H1 (cell line): ENCODE results near the gene MPRIP.

Experiments used
- EP300 ChIP-seq, 2 experiments: IDR thresholded peaks; 1 replicate in 1 of 2; 2 replicates in 1 of 2; pipeline ENCODE4 v1.6.1; 2011 to 2012; ENCODE audit warnings: low read depth in 2 of 2, low read length in 2 of 2, mild to moderate bottlenecking in 2 of 2, borderline replicate concordance in 1 of 2, inconsistent platforms in 1 of 2, moderate library complexity in 1 of 2
- EZH2 ChIP-seq: fragments of 200-600 bp; sonication (generic); IDR thresholded peaks from 2 replicates; pipeline ENCODE4 v1.7.1; 2012; ENCODE audit warnings: low read depth, mild to moderate bottlenecking, moderate library complexity, low read length, inconsistent platforms; ENCODE audit not compliant: severe bottlenecking
- SAP30 ChIP-seq: fragments of 300-600 bp; sonication (generic); IDR thresholded peaks from 2 replicates; pipeline ENCODE4 v1.7.1; 2012; ENCODE audit warnings: low read length, moderate library complexity, mild to moderate bottlenecking, inconsistent platforms; ENCODE audit not compliant: insufficient read depth, insufficient replicate concordance
- SIX5 ChIP-seq: IDR thresholded peaks from 2 replicates; pipeline ENCODE4 v1.6.1; 2011; ENCODE audit warnings: mild to moderate bottlenecking, low read depth, low read length
- TF ChIP-seq, protein P1 (sequence below): IDR thresholded peaks from 2 replicates; pipeline ENCODE4 v1.6.1; 2011; ENCODE audit warnings: low read depth, mild to moderate bottlenecking, low read length; ENCODE audit not compliant: insufficient read depth
- TF ChIP-seq, protein P2 (sequence below), 3 experiments: IDR thresholded peaks; 1 replicate in 2 of 3; 2 replicates in 1 of 3; pipeline versions ENCODE4 v1.5.1 to v1.6.1; 2011; ENCODE audit warnings: low read length in 3 of 3, mild to moderate bottlenecking in 3 of 3, inconsistent platforms in 2 of 3, low read depth in 1 of 3, moderate library complexity in 1 of 3; ENCODE audit not compliant: insufficient read depth in 1 of 3; ENCODE audit errors: control extremely low read depth in 1 of 3

DNA sequence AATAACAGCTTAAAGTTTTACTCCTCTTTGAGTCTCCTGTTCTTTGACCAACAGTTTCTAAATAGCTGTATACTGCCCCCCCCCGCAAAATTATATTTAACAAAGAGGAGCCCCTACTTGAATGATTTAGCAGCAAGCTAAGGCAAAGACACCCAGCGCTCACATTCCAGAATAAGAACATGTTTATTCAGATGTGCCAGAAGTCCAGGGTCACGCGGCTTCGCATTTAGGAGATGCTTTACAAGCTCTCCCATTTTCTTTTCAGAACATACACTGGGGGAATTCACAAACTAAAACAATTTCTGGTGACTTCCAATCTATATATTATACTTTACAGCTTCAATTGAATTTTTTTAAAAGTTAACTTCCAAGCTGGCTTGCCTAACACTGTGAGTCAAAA is 158.6 kb downstream of the MPRIP start:
- TF ChIP-seq EZH2, result no peak
- no peak for TF ChIP-seq SIX5
- TF ChIP-seq, protein P1, sequence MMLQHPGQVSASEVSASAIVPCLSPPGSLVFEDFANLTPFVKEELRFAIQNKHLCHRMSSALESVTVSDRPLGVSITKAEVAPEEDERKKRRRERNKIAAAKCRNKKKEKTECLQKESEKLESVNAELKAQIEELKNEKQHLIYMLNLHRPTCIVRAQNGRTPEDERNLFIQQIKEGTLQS, result no peak
- TF ChIP-seq, protein P2, sequence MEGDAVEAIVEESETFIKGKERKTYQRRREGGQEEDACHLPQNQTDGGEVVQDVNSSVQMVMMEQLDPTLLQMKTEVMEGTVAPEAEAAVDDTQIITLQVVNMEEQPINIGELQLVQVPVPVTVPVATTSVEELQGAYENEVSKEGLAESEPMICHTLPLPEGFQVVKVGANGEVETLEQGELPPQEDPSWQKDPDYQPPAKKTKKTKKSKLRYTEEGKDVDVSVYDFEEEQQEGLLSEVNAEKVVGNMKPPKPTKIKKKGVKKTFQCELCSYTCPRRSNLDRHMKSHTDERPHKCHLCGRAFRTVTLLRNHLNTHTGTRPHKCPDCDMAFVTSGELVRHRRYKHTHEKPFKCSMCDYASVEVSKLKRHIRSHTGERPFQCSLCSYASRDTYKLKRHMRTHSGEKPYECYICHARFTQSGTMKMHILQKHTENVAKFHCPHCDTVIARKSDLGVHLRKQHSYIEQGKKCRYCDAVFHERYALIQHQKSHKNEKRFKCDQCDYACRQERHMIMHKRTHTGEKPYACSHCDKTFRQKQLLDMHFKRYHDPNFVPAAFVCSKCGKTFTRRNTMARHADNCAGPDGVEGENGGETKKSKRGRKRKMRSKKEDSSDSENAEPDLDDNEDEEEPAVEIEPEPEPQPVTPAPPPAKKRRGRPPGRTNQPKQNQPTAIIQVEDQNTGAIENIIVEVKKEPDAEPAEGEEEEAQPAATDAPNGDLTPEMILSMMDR (IDR thresholded peaks at IDR 0.05; ENCODE audit: control extremely low read depth in 1 of 3, insufficient read depth in 1 of 3, low read depth in 1 of 3, low read length in 3 of 3), result no peak
- no peak for TF ChIP-seq SAP30
- no peak for TF ChIP-seq EP300 (IDR thresholded peaks at IDR 0.05; ENCODE audit: borderline replicate concordance in 1 of 2, low read depth in 2 of 2, low read length in 2 of 2)
